HG03521 (cell line): ENCODE results near the gene APOBEC3B.
"Not testable (repeated sequence)": the region's sequence is repeated elsewhere in the genome, so short reads cannot be mapped to it uniquely, and the experiment has no call there.

Experiments
- ATAC-seq: cut with Tn5 transposase; IDR thresholded peaks from one replicate; pipeline ENCODE4 v1.9.1; 2021; ENCODE audit warnings: mild to moderate bottlenecking, moderate library complexity; ENCODE audit not compliant: unreplicated experiment

Gene APOBEC3B

GRCh38 chr22:38950527-38951295, 31.4 kb upstream of the APOBEC3B start:
- no peak for ATAC-seq

DNA sequence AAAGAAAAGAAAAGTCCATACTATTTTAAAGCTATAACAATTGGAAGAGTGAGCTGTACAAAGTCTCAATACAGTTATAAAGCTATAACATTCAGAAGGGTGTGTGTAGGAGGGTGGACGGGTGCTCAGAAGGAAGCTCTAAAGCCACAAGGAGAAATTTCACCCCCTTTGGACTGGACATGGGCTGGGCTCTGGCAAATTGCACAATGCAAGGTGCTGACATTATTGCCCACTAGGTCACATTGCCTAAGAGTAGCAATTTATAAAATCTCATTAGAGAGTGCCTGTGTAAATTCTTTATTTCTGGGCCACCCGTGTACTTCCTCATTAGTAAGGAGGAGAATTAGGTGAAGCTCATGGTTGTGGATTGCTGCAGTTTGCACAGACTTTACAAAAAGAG, 30.4 kb upstream of the APOBEC3B start:
- ATAC-seq: no peak

GRCh38 chr22:38952281-38952993, 29.7 kb upstream of the APOBEC3B start:
- no peak for ATAC-seq

DNA sequence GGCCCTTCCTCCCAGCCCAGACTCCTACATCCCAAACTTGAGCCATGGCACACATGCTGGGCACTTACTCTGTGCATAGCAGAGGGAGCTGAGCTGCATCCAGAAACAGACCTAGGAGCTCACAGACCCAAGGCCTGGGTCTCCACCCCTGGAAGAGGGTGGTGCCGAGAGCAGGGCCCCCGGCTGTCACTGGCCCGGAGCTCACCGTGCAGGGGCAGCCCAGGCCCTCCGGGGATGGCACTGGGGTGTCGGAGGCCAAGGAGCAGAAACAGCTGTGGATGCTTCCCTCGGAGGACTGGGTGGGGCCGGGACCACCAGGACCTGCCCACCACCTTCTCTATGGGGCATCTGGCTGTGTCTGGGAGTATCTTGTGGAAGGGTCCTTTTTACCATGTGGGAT, 29.1 kb upstream of the APOBEC3B start:
- ATAC-seq: no peak

DNA sequence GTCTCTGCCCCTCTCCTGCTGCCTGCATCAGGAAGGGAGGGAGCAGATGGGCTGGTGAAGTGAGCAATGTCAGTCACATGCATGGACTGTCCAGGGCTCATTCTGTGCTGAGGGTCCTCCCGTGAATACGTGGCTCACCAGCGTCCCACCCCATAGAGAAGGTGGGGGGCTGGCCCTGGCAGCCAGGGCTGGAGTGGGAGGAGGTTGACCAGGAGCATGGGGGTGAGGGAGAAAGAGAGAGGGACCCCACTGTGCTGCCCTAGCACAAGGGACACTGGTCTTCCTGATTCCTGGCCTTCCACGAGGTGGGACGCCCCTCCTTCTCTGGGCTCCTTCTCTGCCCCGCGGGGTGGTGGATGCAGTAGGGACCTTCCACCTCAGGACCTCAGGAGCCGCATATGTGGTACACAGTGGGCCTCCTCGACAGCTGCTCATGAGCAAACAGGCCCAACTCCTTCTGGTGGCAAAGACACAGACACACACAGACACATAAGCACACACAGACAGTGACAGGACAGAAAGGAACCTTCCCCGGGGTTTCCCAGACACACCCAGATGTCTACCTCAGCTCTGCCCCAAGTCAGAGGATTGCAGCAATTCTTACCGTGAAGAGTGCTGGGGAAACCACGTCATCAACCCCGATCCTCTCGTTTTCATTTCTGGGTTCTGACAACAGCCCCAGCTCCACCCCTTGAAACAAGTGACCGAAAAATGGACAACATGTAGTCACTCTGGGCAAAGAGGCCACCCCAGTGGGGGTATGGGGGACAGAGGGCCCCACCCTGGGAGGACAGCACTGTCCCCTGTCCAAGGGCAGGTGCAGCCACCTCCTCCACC, 28.4 kb upstream of the APOBEC3B start:
- peak; percentile 68 for ATAC-seq

DNA sequence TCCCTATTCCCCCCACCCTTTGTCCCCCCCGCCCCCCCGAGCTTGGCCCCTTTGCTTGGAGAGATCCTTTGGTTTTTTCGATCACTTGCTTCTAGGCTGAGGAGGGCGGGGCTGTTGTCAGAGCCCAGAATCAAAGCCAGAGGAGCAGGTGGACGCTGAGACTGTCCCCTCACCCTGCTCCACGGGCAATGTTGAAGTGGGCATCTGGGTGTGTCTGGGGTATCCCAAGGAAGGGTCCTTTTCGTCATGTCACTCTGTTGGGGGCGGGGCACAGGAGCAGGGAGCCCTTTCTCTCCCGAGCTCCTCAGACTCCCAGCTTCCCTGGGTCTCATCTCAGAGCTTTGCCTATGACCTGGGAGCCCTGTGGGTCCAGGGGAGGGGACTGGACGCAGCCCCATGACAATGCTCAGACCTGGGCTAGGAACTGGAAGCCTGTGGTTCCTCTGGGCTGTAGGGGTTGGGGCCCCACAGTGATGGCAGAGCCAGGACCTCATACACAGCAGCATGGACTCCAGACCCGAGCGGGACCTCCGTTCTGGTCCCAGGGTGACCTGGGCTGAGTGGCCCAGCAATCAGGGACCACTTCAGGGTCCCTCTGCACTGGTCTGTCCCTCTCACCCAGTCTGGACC, 27.6 kb upstream of the APOBEC3B start:
- no peak for ATAC-seq

DNA sequence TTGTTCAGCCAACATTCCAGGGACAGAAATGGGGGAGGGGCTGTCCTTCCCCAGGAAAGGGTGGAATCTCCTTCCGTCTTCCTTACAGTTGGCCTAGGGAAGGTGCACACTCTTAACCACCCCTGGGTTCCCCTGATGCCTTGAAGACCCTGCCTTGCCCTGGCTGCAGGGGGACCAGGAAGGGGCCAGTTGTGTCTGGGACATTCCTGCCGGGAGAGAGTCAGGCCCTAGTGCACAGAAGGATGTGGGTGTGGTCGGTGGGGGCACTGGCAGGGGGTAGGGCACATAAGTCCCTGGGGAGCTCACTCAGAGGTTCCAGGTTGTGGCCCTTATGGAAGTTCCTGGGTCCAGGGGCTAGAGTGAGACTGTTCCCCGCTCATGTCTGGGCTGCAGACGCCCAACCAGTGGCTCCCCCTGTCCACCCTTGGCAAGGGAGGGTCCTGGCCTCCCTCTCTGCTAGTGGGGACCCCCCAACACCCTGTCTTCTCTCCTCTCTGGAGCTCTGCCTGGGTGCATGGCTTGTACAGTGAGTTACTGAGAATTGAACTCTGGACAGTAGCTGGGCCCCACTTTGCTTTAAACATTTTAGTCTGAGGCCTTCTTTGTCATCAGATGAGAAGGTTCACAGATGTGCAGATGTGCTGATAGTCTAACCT, 26.8 kb upstream of the APOBEC3B start:
- ATAC-seq: no peak

DNA sequence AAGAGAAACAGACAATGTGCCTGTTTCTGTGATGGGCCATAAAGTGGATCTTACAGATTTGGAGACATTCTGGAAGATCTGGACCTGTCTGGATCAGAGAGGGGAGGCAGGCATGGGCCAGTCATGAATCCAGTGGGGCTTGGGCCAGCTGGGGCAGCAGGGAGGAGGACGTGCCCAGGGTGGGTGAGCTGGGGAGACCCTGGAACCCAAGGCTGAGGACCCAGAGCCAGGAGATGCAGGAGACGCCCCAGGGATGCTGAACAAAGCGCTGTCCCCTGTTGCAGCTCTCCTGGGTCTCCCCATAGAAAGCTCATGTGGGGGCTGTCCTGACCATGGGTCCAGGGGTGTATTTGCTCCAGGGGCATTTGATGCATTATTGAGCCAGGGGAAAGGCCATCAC, 26.2 kb upstream of the APOBEC3B start:
- no peak for ATAC-seq

DNA sequence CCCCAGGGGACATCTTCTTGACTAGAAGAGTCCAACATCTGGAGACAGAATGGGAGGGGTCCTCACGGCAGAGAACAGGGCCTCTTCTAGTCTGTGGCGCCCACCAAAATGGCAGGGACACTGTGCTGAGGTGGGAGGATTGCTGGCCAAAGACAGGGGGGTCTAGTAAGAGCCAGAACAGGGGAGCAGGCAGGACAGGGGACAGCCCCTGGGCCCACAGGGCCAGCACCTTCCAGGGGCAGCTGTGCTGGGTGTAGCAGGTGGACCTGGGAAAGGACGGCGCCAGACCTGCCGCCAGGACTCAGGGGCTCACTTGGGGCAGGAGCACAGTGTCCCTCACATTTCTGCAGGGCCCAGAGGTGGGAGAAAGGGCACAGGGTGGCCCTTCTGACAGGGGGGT, 25.6 kb upstream of the APOBEC3B start:
- ATAC-seq: no peak

DNA sequence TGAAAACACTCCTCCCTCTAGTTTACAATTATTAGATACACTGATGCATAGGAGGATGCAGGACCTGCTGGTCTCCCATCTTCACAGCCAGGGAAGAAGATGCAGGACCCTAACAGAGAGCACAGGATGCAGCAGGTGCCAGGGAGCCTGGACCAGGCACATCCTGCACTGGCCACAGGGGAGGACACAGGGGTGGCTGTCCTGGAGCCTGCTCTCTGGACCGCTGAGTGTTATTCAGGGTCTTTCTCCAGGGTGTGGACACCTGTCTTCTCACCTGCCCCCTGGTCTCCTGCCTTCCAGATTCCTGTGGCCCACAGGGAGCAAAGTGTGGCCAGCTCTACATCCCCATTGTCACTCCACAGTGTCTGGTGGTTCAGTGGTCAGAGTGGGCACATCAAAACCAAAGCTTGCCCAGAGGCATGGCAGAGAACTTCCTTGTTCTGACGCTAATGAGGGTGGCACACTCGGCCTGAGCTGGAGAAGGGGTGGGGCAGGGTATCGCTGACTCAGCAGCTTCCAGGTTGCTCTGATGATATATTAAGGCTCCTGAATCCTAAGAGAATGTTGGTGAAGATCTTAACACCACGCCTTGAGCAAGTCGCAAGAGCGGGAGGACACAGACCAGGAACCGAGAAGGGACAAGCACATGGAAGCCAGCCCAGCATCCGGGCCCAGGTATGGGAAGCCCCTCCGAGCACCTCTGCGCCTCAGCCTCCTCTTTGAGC, 24.9 kb upstream of the APOBEC3B start, which contains the start of gene APOBEC3A:
APOBEC3A (plus strand) TSS at position 564 of the 725 bp plus-strand sequence; CDS start at position 647, 83 bp downstream.
- no peak for ATAC-seq

- ATAC-seq: no peak
Observed at GRCh38 chr22:38957808-38958650, 24.1 kb upstream of the APOBEC3B start.

- ATAC-seq: not testable (repeated sequence)
Observed at GRCh38 chr22:38958651-38958943, 23.6 kb upstream of the APOBEC3B start.

DNA sequence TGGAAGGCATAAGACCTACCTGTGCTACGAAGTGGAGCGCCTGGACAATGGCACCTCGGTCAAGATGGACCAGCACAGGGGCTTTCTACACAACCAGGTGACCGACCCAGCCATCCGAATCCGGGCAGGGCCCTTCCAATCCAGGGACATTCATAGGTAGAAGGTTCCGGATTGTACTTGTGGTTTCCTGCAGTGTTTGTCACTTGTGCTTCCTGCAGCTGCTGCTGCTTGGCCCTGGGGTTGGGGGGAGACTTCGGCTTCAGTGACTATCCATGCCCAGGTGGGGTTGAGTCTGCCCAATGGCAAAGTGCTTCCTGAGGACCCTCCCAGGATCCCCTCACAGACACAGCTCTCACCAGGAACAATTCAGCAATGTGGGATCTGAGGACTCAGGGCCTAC, 22.6 kb upstream of the APOBEC3B start:
- no peak for ATAC-seq

DNA sequence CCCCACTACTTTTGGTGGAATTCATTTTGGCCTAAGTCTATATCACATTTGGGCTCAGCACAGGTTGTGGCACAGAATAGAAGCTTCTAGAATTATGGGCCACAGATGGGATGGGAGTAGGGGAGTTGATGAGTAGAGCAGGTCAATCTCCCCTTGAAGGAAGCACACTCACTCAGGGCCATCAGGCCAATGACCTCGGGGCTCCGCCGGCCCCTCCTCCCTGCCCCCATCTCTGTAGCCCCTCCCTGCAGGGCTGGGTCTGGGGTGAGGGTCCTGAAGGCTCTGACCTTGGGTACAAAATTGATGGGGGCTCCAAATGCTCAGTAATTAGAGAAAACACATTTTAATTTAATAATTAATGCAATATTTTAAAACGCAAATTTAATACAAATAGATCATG, 21.5 kb upstream of the APOBEC3B start:
- ATAC-seq: not testable (repeated sequence)

DNA sequence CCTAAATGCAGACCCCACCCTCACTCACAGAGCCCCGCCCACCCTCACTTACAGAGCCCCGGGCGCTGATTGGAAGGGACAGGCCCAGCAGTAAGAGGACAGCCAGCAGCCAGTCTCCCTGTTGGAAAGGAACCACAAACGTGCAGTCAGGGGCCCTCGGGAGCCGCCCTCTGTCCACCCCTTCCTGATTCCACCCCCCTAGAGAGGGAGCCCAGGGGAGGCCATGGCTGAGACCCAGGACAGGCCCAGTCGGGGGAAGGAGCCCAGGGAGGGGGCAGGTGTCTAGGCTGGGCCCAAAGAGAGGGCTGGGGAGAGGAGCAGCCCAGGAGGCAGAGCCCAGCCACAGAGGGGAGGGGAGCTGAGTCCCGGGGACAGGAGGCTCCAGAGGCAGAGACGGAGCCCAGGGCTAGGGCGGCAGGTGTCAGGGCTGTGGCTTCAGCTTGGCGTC, 18.8 kb upstream of the APOBEC3B start:
- ATAC-seq: not testable (repeated sequence)

GRCh38 chr22:38963872-38964271, 18.3 kb upstream of the APOBEC3B start:
- ATAC-seq: no peak

DNA sequence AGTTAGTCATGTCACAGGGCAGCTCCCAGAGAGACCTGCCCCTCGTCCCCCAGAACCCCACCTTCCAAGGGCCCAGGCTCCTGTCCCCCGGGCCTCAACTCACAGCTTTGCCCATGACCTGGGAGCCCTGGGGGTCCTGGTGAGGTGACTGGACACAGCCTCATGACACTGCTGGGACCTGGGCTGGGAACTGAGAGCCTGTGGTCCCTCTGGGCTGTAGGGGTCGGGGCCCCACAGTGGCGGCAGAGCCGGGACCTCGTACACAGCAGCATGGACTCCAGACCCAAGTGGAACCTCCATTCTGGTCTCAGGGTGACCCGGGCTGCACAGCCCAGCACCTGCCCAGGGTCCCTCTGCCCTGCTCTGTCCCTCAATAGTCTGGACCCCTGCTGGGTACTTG, 17.8 kb upstream of the APOBEC3B start:
- ATAC-seq: no peak

DNA sequence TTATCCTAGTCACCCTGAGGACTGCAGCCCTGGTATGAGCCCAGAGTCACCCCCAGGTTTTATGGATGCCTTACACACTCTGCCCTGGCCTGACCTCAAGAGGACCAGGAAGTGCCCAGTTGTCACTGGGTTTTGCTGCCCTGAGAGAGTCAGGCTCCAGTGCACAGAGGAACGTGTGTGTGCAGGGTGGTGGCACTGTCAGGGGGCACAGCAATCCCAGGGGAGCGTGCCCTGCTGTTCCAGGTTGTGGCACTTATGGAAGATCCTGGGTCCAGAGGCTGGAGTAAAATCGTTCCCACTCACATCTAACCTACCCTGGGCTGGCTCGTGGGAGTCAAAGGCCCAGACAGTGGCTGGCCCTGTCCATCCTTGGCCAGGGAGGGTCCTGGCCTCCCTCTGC, 17.2 kb upstream of the APOBEC3B start:
- ATAC-seq: no peak
